ENCODE measurements around the gene TBCK.

Gene TBCK

DNA sequence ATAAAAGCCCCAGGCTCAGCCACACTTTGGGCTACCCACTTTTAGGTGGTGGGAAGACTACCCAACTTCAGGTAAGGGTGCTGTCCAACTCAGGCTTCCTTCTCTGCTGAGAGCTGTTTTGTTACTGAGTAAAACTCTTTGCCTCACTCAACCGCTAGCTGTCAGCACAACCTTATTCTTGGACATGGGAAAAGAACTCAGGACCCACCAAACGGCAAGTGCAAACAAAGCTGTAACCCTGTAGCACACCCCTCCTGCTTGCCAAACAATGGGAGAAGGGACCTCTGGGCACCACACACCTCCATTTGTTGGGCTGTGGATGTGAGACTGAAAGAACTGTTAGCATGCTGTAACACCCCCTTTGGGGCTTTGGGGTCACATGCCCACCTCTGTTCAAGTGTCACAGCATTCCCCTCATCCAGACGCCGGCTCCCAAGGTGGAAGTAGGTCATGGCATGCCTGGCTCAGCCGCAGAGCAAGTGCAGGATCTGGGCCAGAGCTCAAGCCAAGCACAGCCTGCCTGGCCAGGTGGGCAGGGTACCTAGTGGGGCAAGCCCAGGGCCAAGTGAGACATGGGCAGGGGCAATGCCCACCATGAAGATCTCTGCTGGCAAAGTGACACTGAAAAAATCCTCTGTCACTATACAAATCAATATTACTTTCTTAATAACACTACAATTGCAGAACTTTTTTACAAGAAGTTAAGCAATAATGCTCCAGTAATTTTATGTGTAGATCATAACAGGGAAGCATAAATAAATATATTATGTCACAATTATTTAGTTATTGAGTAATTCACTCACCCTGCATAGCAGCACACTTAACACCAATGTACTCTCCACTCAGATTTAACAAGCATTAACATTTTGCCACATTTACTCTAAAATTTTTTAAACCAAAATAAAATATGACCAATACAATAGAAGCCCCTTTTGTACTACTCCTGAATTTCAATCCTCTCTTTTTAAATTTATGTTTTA, 107.2 kb downstream of the TBCK start:
- no peak for DNase-seq (ENCODE audit: low read depth)
- TF ChIP-seq, protein P1, sequence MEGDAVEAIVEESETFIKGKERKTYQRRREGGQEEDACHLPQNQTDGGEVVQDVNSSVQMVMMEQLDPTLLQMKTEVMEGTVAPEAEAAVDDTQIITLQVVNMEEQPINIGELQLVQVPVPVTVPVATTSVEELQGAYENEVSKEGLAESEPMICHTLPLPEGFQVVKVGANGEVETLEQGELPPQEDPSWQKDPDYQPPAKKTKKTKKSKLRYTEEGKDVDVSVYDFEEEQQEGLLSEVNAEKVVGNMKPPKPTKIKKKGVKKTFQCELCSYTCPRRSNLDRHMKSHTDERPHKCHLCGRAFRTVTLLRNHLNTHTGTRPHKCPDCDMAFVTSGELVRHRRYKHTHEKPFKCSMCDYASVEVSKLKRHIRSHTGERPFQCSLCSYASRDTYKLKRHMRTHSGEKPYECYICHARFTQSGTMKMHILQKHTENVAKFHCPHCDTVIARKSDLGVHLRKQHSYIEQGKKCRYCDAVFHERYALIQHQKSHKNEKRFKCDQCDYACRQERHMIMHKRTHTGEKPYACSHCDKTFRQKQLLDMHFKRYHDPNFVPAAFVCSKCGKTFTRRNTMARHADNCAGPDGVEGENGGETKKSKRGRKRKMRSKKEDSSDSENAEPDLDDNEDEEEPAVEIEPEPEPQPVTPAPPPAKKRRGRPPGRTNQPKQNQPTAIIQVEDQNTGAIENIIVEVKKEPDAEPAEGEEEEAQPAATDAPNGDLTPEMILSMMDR (IDR thresholded peaks at IDR 0.05; ENCODE audit: insufficient read depth, low read depth, low read length, missing control alignments), result no peak

DNA sequence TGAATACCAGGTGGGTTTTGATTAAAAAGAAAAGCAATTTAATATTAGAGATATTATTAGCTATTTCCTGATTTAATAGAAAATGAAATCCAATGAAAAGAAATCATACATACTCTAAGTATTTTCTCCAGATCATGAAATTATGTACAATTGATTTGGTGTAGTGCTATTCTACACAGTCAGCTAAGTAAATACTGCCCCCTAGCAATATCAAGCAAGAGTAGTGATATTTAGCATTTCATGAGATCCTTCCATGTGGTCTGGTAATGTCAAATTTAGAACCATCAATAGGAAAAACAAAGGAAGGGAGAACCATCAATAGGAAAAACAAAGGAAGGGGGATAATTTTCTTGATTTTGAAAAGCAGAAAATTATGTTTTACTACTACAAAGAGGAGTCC, 114.6 kb downstream of the TBCK start:
- TF ChIP-seq, protein P1 (IDR thresholded peaks at IDR 0.05; ENCODE audit: insufficient read depth, low read depth, low read length, missing control alignments), result no peak
- no peak overlapping the region for H3K4me3 ChIP-seq (ENCODE audit: low read depth, low read length)
- DNase-seq (ENCODE audit: low read depth), result no peak

More for the DNA sequence above, 107.2 kb downstream of the TBCK start:
- H3K4me3 ChIP-seq (ENCODE audit: low read depth, low read length), result no peak overlapping the region

DNA sequence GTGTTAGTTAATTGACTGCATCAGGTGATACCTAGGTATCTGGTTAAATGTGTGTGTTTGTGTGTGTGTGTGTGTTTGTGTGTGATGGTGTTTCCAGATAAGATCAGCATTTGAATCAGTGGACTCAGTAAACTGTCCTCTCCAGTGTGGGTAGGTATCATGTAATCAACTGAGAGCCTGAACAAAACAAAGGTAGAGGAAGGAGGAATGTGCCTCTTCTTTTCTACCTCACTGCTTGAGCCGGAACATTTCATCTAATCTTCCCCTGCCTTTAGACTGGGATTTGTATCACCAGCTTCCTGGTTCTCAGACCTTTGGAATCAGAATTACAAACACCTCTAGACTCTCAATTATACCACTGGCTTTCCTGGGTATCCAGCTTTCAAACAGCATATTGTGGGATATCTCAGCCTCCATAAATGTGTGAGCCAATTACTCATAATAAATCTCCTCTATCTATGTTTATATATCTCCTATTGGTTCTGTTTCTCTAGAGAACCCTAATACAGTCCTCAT, 120.5 kb downstream of the TBCK start:
- H3K4me3 ChIP-seq (ENCODE audit: low read depth, low read length), result no peak overlapping the region
- TF ChIP-seq, protein P1 (IDR thresholded peaks at IDR 0.05; ENCODE audit: insufficient read depth, low read depth, low read length, missing control alignments), result no peak
- no peak for DNase-seq (ENCODE audit: low read depth)

DNA sequence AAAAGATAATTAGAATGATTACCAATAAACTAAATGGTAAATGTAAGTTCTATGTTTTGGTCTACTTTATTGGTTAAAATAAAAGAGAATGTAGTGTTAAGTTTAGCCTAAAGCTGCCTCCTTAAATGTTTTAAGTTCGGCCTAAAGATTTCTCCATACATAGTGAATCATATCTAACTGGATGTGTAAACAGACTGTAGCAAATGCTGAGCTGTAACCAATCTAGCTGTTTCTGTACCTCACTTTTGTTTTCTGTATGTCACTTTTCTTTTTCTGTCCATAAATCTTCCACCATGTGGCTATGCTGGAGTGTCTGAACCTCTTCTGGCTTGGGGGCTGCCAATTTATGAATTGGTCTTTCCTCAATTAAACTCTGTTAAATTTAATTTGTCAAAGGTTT, 121.2 kb downstream of the TBCK start:
- TF ChIP-seq, protein P1 (IDR thresholded peaks at IDR 0.05; ENCODE audit: insufficient read depth, low read depth, low read length, missing control alignments), result no peak
- DNase-seq (ENCODE audit: low read depth), result no peak

DNA sequence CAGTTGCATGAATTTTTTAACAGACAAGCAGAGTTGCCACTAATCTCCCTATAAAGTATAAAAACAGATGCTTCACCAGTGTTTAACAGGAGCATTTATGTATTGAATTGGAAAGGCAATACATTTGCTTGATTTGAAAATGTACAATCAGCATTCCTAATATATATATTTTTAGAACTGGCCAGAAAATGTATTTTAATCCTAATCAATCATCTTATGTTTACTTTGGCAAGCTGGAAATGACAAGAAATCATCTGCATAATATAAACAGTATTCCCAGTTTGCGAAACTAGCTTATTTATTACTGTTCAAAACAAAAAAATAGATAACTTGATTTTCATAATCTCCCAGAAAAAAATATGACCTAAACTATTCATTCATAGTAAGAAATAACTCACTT, 123.9 kb downstream of the TBCK start:
- no peak overlapping the region for H3K4me3 ChIP-seq (ENCODE audit: low read depth, low read length)
- DNase-seq (ENCODE audit: low read depth), result no peak
- TF ChIP-seq, protein P1 (IDR thresholded peaks at IDR 0.05; ENCODE audit: insufficient read depth, low read depth, low read length, missing control alignments), result no peak

More for the DNA sequence above, 121.2 kb downstream of the TBCK start:
- H3K4me3 ChIP-seq (ENCODE audit: low read depth, low read length), result no peak overlapping the region

DNA sequence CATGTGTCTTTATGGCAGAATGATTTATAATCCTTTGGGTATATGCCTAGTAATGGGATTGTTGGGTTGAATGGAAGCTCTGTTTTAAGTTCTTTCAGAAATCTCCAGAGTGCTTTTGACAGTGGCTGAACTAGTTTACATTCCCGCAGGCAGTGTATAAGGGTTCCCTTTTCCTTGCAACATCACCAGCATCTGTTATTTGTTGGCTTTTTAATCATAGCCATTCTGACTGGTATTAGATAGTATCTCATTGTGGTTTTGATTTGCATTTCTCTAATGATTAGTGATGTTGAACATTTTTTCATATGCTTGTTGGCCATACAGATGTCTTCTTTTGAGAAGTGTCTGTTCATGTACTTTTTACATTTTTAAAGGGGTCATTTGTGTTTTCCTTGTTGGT, 129.8 kb downstream of the TBCK start:
- H3K4me3 ChIP-seq (ENCODE audit: low read depth, low read length), result no peak overlapping the region
- TF ChIP-seq, protein P1 (IDR thresholded peaks at IDR 0.05; ENCODE audit: insufficient read depth, low read depth, low read length, missing control alignments), result no peak
- no peak for DNase-seq (ENCODE audit: low read depth)

All from GM12865 (cell line).